COLO829 (cell line): ENCODE results near the gene PTPRN2.
"Not testable (repeated sequence)": the region's sequence is repeated elsewhere in the genome, so short reads cannot be mapped to it uniquely, and the experiment has no call there.

Experiments used
- DNase-seq: peaks from one replicate; pipeline ENCODE4 v3.0.0; 2012; ENCODE audit warnings: low spot score

PTPRN2 gene

DNA sequence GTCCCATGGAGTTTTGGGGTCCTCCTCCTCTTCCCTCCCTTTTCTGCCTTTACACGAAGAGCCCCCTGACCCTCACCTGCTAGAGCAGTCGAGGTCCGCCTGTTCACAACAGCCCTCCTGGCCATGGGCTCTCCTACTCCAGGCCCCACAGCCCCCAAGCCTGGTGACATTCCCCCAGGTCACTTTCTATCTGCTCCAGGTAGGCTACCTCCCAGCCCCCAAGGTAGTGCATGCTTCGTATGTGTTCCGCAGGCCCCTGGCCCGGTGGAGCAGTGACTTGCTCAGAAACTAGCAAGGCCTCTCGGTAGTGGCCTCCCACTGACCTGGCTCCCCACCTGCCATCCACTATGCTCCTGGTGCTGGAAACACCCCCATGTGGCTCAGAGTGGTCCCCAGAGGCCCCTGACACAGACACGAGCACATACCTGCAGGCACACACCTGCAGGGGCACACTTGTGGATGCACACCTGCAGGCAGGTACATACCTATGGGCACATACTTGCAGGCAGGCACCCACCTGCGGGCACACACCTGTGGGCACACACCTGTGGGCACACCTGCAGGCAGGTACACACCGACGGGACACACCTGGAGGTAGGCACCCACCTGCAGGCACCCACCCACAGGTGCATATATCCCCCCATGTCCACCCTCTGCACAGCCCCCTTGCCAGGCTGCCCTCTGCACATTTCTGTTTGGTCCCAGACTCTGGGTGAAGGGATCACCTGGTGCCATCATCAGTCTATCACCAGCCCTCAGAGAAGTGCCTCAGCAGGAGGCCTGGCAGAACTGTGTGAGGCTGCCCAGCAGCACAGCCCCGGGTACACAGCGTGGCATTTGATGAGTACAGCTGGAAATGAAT lies 322.5 kb downstream of the PTPRN2 start:
- DNase-seq = no peak

DNA sequence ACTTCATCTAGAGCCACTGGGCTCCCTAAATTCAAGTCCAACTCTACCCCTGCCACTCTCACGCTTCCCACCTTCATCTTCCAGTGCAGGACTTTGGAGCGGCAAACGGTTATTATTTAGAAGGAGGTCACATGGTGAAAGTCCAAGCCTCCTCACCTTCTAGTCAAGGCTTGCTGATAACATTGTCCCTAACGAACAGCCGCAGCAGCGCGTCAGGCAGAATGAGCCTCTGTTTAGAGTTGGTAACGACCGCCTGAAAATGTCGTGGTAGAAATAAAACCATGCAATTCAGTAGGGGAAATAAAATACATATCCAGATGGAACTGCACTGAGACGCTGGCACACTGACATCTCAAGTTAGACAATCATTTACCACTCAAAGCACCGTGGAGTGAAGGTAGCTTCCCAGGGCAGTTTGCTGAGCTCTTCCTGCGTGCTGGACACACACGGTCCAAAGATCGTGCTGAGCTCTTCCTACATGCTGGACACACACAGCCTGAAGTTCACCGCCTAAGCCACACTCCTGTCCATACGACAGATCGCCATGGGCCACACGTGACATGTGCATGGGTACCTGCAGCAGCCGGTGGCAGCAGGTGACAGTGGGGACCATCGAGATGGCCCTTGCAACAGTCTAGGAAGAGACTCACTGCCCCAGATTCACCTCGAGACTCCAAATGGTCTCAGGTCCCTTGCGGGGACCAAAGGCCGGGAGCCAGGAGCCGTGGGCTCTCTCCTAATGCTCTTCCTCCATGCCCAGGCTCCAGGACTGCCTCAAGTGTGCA lies 323.5 kb downstream of the PTPRN2 start:
- no peak for DNase-seq

DNA sequence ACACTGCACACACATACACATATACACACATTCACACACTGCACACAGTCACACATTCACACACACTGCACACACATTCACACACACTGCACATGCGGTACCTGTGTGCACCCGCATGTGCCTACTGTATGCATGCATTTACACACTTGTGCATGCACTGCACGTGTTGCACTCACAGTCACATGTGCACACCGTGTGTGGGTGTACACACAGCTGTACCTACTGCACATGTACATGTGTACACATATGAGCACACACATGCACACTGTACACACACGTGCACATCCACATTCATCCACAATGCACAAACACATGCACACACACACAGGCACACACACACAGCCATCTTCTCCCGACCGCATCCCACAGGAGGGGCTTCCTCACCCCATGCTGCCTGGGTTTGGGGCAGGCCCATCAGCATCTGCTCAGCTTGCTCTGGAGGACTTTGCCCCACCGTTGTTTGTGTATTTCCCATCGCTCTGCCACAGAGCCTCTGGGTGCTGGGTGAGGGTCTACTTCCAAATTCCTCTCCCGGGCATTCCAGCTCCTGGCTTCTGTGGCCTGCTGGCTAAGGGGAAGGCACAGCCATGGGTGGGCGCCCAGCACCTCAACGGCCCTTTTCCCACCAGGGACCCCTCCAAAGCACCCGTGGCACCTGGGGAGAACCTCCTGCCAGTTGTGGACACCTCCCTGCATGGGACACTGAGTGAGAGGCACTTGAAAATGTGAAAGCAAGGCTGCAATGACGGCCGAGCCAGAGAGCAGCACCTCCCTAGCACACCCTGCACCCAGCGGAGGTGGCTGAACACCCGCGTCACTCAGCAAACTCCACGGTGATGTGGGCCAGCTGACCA lies 324.3 kb downstream of the PTPRN2 start:
- DNase-seq = no peak

DNA sequence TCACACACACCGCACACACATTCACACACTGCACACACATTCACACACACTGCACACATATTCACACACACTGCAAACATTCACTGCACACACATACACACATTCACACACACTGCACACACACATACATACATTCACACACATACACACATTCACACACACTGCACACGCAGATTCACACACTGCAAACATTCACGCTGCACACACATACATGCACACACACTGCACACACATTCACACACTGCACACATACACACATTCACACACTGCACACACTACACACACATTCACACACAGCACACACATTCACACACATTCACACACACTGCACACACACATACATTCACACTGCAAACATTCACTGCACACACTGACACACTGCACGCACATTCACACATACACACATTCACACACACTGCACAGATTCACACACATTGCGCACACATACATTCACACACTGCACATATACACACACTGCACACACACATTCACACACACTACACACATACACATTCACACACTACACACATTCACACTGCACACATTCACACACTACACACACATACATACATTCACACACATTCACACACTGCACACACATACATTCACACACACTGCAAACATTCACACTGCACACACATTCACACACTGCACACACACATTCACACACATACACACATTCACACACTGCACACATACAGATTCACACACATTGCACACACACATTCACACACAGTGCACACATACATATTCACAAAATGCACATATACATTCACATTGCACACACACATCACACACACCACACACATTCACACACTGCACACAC lies 325.1 kb downstream of the PTPRN2 start:
- DNase-seq = no peak

DNA sequence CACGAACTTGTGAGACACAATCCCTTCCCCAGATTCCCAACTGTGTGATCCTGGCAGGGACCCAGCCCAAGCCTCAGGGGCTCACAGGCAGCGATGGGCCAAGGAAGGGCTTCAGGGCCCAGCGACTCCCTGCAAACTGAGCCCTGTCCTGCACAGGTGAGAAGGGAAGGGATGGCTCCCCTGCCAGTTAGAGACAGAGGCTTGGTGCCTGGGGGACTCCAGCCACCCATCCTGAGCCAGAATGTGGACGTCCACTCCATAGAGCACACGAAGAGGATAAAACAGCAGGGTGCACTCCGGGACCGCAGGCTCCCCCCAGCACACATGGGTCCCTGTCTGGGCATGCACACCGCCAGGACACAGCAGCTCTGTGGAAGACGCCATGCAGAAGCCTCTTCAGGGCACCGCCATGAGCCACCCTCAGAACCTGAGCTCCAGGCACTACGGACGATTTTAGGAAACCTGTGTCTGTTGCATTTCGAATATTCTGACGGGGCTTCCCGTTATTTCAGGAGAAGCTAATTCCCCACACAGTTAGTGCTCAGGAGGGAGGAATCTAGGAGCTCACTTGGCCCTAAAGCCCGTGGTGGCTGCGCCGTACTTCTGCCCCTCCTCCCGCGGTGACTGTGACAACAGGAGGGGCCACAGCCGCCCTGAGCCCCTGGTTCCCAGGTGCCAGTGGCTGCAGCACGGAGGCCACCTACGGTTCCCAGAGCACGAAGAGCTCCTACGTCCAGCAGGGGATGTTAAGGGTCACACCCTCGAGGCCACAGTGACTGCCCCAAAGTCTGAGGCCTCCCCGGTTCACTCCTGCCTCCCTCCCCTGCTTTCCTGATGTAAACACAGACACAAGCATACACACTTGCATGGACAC lies 326.0 kb downstream of the PTPRN2 start:
- DNase-seq = no peak

DNA sequence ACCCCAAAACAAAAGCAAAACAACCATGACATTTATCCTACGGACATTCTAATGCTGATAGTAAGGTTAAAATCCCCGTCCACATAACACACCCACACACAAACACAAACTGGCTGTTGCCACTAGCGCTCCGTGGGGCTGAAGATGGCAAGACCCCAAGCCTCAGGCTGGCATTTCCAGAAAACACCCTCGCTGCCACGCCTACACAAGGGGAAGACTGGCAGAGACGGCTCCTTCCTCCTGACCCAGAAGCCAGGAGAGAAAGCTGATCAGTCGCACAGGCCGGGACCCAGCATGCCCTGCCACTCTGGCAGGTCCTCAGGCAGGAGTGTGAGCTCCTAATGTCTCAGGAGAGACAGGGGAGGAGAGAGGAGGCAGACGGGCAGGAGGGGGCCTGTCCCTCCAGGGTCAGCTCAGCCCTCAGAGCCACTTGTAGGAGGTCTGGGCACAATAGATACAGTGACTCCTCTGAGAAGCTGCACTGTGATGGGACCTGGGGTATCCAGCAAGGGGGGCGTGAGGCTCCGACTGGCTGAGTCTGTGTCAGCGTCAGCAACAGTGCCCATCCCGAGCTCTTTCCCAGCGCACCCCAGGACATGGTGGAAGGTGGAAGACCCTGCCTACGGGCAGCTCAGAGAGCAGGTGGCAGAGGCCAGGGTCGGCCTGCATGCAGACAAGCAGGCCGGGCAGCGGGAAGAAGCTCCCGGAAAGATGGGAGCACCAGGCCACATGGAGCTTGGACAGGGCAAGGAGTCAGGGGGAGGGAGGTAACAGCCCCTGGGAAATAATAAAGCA lies 326.9 kb downstream of the PTPRN2 start:
- no peak for DNase-seq

DNA sequence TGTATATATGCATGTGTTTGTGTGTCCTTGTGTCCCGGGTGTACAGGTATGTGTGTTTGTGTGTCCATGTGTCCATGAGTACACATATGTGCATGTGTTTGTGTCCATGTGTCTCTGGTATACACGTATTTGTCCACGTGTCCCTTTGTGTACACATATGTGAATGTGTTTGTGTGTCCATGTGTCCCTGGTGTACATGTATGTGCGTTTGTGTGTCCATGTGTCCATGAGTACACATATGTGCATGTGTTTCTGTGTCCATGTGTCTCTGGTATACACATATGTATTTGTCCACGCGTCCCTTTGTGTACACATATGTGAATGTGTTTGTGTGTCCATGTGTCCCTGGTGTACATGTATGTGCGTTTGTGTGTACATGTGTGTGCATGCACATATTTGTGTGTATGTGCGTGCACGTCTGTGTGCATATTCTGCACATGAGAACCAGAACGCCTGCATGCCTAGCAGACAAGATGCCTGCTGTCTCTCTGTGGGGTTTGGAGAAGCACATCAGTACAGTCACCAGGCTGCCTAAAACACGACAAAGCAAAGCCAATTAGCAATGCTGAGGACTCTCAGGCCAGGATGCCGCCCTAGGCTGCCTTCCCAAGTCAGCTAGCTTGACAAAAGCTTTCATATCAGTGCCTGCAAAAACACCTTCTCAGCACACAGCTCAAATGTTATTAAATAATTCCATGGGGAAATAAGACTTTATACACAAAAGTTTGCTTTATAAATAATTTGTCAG lies 327.8 kb downstream of the PTPRN2 start:
- no peak for DNase-seq

DNA sequence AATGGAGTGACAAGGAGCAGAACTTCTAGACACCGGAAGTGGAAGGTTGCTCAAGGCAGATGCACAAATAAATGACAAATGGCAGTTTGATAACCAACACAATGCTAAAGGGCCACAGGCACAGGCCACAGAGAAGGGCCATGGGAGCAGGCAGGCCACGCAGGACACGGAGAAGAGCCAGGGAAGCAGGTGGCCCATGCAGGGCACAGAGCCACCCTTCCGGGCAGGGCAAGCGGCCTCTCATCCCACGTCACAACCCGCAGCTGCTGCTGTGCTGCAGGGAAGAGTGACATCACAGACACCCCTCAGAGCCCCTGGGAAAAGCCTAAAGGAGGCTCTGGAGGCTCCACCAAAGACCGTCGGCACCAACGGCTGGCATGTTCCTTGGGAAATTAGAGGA lies 328.5 kb downstream of the PTPRN2 start:
- no peak for DNase-seq

DNA sequence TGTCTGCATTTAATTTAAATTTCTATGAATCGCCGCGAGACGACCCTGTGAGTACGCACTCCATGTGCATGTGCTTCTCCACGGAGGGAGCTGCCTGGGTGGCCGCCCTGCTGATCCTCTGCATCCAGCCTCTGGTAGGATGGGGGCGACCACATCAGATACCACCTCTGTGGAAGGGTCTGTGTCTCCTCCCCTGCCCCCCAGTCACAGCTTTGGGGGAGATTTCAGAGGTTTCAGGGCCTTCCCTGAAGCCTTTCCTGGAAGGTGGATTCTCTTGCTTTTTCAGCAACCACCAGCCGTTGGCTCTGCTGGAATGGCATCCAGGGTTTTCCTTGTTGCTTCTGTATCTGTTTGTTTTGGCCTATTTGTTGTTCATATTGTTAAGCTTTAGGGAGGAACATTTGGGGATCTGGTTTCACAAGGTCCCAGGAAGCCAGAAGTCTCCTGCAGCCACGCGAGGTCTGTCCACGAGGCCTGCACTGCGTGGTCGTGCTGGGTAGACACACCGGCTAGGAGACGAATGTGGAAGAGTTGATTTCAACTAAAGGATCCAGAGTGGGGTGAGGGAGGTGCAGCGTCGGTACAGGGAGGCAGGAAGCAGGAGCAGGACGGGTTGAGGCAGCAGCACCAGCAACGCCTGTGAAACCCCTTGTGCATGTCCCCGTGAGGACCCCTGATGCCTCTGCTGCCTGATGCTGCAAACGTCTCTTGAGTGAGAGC lies 329.1 kb downstream of the PTPRN2 start:
- no peak for DNase-seq

DNA sequence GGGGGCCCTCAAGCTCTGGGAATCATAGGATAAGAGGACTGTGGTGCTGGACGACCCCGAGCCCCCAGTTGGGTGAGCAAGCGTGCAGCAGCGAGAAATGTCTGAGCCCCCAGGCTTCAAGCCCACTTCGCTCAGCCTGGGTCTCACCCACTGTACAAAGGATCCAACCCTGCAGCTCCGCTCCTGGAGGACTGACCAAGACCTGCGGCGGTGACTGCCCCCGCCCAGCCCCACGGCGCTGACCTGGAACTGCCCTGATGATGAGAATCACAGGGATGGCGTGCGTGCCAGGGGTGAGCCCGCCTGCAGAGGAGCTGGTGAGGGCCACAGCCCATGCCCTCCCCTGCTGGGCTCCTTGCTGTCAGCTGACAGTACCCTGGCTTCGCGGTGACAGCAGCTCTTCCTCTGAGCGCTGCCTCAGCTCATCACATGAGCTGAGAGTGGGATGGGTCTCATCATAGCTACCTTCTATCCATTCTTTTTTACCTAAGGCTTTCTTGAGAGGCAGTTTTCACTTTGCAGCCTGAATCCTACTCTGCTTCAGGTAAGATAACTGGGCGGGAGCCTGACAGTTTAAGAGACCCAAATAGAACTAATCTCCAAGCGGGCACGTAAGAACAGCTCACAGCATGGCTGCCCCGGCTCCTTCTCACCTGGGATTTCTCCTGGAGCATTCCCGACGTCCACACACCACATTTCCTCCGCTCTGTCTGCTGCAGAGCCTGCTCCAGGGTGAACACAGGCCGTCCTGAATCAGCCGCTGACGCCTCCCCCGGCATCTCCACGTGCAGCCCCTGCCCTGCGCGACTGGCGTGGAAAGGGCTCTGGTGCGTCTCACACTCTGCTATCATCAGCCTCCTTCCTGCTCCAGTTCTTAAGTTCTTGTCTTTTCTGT lies 329.9 kb downstream of the PTPRN2 start:
- DNase-seq = no peak

DNA sequence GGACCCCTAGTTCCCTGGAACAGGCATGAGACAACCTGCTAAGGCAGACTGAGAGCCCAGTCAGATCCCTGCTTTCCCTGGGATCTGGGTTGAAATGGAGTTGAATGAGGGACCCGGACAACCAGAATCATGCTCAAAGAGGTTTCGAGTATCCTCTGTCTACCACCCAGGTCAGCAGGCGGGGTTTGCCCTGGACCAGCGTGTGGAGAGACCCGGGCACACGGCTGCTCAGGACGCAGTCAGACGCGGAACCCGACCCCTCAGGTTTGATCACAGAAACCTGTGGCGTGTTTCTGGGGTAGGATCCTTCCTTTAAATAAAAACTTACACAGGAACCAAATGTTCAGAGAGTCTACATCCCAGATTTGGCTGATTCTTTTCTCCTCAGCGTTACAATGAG lies 330.6 kb downstream of the PTPRN2 start:
- no peak for DNase-seq

DNA sequence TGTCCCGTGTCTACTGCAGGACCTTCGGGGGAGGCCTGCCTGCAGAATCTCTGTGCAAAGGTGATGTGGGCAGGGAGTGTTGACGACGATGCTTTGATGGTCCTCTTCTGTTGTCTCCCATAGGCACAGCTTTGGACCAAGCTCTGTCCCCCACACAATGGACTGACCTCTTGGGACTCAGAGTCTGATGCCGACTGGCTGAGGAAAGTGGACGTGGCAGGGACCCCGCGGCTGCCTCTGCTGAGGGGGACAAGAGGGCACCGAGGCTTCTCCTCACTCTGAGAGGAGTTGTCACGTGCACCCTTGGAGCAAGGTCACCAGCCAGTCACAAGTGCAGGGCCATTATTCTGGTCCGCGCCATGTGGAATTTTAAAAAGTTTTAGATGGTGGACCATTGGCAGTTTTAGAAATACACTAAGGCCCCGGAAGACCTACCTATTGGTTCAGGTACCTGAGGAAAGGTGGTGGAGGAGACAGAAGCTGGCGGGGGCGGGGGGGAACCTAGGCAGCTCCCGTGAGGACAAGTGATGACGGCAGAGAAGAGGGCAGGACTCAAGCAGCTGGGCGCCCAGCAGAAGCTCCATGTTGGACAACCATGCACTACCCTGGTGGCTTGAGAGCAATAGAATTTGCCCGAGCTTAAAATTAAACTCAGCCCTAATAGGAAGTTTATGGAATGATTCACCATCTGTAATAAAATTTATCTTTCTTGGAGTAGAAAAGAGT lies 331.4 kb downstream of the PTPRN2 start:
- DNase-seq = no peak

DNA sequence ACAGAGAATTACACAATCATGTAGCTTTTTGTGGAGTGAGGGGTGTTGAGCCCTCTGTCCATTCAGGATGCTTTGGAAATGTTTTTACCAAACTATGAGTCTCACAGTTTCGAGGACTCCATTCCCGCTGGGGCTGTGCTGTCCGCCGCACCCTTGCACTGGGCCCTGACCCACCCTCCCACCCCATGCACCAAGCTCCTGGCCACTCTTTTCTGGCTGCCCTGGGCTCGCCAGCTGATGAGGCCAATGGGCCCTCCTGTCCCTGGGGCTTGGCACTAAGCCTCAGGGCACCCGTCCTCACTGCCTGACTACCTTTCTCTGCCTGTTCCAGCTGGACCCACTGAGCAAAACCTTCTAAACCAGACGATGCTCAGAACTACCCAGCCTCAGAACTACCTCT lies 332.1 kb downstream of the PTPRN2 start:
- DNase-seq = no peak

DNA sequence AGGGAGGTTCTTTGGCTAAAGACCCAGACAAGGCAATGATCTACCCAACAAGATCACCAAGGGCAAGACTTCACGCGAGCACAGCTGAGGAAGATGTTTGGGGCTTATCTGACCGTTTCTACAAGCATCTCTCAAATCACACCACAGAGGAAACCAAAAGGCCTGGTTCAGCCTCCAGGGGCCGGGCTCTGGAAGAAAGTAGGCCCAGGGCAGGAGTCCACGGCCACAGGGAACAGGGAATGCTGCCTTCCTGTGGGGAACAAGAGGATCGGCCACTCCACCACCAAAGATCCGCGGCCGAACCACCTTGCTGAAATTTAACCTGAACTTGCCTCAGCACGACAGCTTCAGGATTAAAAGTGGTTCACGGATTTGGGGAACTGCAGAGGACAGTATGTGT lies 332.5 kb downstream of the PTPRN2 start:
- no peak for DNase-seq

DNA sequence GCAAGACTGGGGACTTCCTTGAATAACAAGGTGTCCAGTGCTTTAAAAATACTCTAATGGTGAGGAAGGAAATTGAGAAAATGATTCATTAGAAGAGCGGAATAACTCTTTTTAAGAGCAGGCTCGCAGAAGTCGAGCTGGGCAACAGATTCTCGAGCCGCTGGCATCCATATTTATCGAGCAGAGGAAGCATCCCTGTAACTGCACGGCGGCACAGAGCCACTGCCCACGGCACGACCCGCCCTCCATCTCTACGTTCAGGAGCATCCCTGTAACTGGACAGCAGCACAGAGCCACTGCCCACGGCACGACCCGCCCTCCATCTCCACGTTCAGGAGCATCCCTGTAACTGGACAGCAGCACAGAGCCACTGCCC lies 334.0 kb downstream of the PTPRN2 start:
- DNase-seq = not testable (repeated sequence)

DNA sequence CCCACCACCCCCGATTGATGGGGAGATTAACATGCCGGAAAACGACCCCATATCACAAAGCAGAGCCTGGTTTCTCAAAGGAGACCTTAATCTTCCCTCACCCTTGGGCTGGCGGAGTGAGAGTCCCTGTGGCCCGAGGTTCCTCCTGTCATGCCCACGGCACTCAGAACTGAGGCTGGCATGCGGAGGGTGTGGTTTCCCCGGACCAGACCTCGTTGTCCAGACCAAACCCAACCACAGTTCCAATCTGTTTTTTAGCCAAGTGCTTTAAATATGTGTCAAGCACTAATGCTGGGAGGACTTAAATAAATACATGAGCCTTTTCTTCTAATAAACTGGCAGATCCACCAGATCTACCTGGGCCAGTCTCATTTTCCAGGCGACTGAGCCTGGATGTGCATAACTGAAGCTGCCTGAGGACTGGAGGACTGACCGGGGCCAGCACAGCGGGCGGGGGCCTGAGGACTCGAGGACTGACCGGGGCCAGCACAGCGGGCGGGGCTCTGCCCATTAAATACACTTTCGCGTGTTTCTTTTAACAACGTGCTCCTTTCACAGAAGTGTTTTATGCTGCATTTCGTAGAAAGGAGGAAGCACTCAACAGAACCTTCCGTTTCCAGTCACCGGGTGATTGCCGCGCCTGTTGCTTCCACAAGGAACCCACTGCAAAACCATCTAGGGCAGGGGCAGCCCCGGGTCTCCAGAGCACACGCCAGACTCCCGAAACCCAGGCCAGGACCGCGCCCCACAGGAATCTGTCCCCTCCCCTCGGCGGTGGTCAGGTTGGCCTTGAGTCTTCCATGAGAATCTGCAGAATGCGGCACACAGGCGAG lies 334.6 kb downstream of the PTPRN2 start:
- DNase-seq = no peak
